Suprapubic skin (tissue), 4 donors: ENCODE data around the gene MAPRE2. TPM values are rescaled to one million over a fixed set of nuclear protein-coding genes. Genes with fewer than 3 reads are reported as not detected.
"Not testable (repeated sequence)": the region's sequence is repeated elsewhere in the genome, so short reads cannot be mapped to it uniquely, and the experiment has no call there.

Experiments
- DNase-seq, 2 donors: peaks; one replicate each; pipeline ENCODE4 v3.0.0-alpha.2; 2019; ENCODE audit warnings: low spot score in 2 of 2
- H3K27ac ChIP-seq: fragments of 200-600 bp; sonication (generic); one replicate; pipeline ENCODE4 v1.5.1; 2019
- H3K27me3 ChIP-seq: fragments of 200-600 bp; sonication (generic); one replicate; pipeline ENCODE4 v1.5.1; 2019
- H3K36me3 ChIP-seq: fragments of 200-600 bp; sonication (generic); one replicate; pipeline ENCODE4 v1.5.1; 2019
- H3K4me1 ChIP-seq: fragments of 200-600 bp; sonication (generic); one replicate; pipeline ENCODE4 v1.5.1; 2019
- H3K4me3 ChIP-seq: fragments of 200-600 bp; sonication (generic); one replicate; pipeline ENCODE4 v1.5.1; 2019; ENCODE audit warnings: mild to moderate bottlenecking
- H3K9me3 ChIP-seq: fragments of 200-600 bp; sonication (generic); one replicate; pipeline ENCODE4 v1.5.1; 2019
- EP300 ChIP-seq: sonication (generic); formaldehyde crosslinking; IDR thresholded peaks from one replicate; pipeline ENCODE4 v1.6.1; 2017; ENCODE audit warnings: antibody characterized with exemption
- POLR2A ChIP-seq, 2 donors: fragments of 450-650 bp; IDR thresholded peaks; one replicate each; pipeline ENCODE4 v1.6.1; 2017; ENCODE audit warnings: antibody characterized with exemption in 2 of 2, mild to moderate bottlenecking in 2 of 2, moderate library complexity in 2 of 2
- POLR2AphosphoS5 ChIP-seq, 3 donors: sonication (generic); formaldehyde crosslinking; IDR thresholded peaks; one replicate each; pipeline ENCODE4 v1.6.1; 2017; ENCODE audit warnings: antibody characterized with exemption in 3 of 3
- WGBS: methylation state at CpG from one replicate; pipeline ENCODE4 v1.1.5; 2018; 5-methylcytosine and 5-hydroxymethylcytosine counted together
- total RNA-seq, 4 donors: library from RNA; depleted of rRNA; stranded (reverse); fragments of >200 nt; gene quantifications; one replicate each; pipeline ENCODE4 v1.1.0, GENCODE V29; 2016
- TF ChIP-seq, protein P1 (sequence below), 2 donors: fragments of 200-600 bp in 1 of 2; fragments of 450-650 bp in 1 of 2; sonication (generic) in 1 of 2; IDR thresholded peaks; one replicate each; pipeline ENCODE4 v1.5.1; 2016 to 2019; ENCODE audit warnings: antibody characterized with exemption in 2 of 2, mild to moderate bottlenecking in 1 of 2, moderate library complexity in 1 of 2

The MAPRE2 gene
- total RNA-seq, 4 donors from 2014 or later, result 29.9 to 51.2 (median 37.2) TPM

- TF ChIP-seq POLR2A (IDR thresholded peaks at IDR 0.05) (no peak), POLR2AphosphoS5 (IDR thresholded peaks at IDR 0.05) (no peak), EP300 (no peak)
- TF ChIP-seq, protein P1, sequence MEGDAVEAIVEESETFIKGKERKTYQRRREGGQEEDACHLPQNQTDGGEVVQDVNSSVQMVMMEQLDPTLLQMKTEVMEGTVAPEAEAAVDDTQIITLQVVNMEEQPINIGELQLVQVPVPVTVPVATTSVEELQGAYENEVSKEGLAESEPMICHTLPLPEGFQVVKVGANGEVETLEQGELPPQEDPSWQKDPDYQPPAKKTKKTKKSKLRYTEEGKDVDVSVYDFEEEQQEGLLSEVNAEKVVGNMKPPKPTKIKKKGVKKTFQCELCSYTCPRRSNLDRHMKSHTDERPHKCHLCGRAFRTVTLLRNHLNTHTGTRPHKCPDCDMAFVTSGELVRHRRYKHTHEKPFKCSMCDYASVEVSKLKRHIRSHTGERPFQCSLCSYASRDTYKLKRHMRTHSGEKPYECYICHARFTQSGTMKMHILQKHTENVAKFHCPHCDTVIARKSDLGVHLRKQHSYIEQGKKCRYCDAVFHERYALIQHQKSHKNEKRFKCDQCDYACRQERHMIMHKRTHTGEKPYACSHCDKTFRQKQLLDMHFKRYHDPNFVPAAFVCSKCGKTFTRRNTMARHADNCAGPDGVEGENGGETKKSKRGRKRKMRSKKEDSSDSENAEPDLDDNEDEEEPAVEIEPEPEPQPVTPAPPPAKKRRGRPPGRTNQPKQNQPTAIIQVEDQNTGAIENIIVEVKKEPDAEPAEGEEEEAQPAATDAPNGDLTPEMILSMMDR (IDR thresholded peaks at IDR 0.05), result no peak
- Histone ChIP-seq H3K4me1 (no peaks in the 10 kb centered on the region), H3K36me3 (no peaks in the 10 kb centered on the region), H3K9me3 (no peaks in the 10 kb centered on the region), H3K27ac (no peak overlapping the region), H3K27me3 (no peaks in the 10 kb centered on the region), H3K4me3 (no peak overlapping the region)
- DNase-seq, result no peak
Measured at GRCh38 chr18:35099911-35100310, 58.7 kb downstream of the MAPRE2 start.

GRCh38 chr18:35104391-35105051, 63.3 kb downstream of the MAPRE2 start:
- no peaks in the 10 kb centered on the region for H3K36me3 ChIP-seq
- TF ChIP-seq EP300 (no peak), POLR2A (IDR thresholded peaks at IDR 0.05) (no peak), POLR2AphosphoS5 (IDR thresholded peaks at IDR 0.05) (no peak)
- TF ChIP-seq, protein P1 (IDR thresholded peaks at IDR 0.05), result no peak
- no peaks in the 10 kb centered on the region for H3K4me1 ChIP-seq
- no peak for DNase-seq
- no peaks in the 10 kb centered on the region for H3K9me3 ChIP-seq
- no peak overlapping the region for H3K4me3 ChIP-seq
- 95% methylated on average over 5 of the region's 5 CpGs for WGBS
- H3K27ac ChIP-seq, result no peak overlapping the region
- no peaks in the 10 kb centered on the region for H3K27me3 ChIP-seq

DNA sequence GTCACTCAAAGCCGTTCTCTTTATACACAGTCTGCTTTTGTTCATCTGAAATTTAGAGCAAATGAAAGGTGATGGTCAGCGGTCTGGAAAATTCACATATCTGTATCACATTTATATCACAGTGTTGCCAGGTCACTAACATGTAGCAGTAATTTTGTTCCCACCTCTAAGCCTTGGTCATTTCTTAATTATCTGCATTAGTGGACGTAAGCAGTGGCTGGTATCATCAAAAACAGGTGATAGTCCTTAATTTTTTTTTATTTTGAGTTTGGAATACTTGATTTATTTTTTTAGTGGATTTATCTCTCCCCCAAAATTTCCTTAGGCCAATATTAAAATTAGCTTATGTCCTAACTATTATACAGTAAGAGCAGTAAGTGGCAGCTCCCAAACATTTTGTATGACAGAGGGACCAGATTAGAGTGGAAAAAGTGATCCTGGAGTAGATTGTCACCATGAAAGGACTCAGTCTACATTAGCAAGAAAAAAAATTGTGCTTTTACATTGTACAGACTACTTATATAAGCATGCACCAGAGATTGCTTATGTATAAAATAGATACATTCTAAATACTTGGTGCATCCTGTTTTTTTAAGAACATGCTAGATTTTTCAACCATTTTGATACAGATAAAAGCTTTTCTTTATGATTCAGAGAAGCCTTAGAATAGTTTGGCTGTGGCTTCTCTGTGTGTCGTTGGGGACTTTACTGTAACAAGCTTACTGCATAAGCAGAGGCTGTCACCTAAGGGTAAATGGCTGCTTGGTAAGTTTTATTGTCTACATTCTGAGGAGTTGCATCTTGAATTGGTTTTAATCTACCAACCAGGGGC, 65.0 kb downstream of the MAPRE2 start:
- no peak for DNase-seq
- TF ChIP-seq POLR2AphosphoS5 (IDR thresholded peaks at IDR 0.05) (no peak), POLR2A (IDR thresholded peaks at IDR 0.05) (no peak), EP300 (no peak)
- TF ChIP-seq, protein P1 (IDR thresholded peaks at IDR 0.05), result no peak
- 73% methylated on average over 4 of the region's 4 CpGs for WGBS
- no peak overlapping the region for H3K4me3 ChIP-seq
- H3K36me3 ChIP-seq, result no peaks in the 10 kb centered on the region
- H3K27ac ChIP-seq, result no peak overlapping the region
- H3K4me1 ChIP-seq, result no peaks in the 10 kb centered on the region
- no peaks in the 10 kb centered on the region for H3K9me3 ChIP-seq
- no peaks in the 10 kb centered on the region for H3K27me3 ChIP-seq

DNA sequence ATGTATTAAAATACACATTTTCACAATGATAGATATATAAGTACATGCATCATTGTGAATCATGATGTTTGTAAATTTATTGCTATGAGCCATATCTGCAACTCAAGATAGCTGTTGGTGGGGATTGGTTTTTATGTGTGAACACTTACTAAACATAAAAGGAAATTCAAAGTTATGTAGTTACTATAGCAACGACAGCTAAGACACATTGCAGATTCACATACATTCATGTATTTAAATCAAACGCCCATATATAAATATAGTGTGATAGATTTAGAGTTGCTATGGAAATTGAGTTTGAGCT, 65.6 kb downstream of the MAPRE2 start:
- H3K27ac ChIP-seq, result no peak overlapping the region
- no peaks in the 10 kb centered on the region for H3K36me3 ChIP-seq
- no peaks in the 10 kb centered on the region for H3K9me3 ChIP-seq
- H3K4me1 ChIP-seq, result no peaks in the 10 kb centered on the region
- no peak for TF ChIP-seq POLR2A (IDR thresholded peaks at IDR 0.05)
- TF ChIP-seq POLR2AphosphoS5 (IDR thresholded peaks at IDR 0.05), result no peak
- TF ChIP-seq EP300, result no peak
- TF ChIP-seq, protein P1 (IDR thresholded peaks at IDR 0.05), result no peak
- WGBS, result 49% methylated on average over 2 of the region's 2 CpGs
- no peak for DNase-seq
- no peak overlapping the region for H3K4me3 ChIP-seq
- no peaks in the 10 kb centered on the region for H3K27me3 ChIP-seq

- H3K4me1 ChIP-seq, result no peaks in the 10 kb centered on the region
- no peak overlapping the region for H3K4me3 ChIP-seq
- TF ChIP-seq, protein P1 (IDR thresholded peaks at IDR 0.05), result no peak
- TF ChIP-seq POLR2A (IDR thresholded peaks at IDR 0.05) (no peak), POLR2AphosphoS5 (IDR thresholded peaks at IDR 0.05) (no peak), EP300 (no peak)
- H3K27me3 ChIP-seq, result no peaks in the 10 kb centered on the region
- DNase-seq, result no peak
- no peaks in the 10 kb centered on the region for H3K9me3 ChIP-seq
- H3K27ac ChIP-seq, result no peak overlapping the region
- H3K36me3 ChIP-seq, result no peaks in the 10 kb centered on the region
Measured at GRCh38 chr18:35107216-35107615, 66.0 kb downstream of the MAPRE2 start.

DNA sequence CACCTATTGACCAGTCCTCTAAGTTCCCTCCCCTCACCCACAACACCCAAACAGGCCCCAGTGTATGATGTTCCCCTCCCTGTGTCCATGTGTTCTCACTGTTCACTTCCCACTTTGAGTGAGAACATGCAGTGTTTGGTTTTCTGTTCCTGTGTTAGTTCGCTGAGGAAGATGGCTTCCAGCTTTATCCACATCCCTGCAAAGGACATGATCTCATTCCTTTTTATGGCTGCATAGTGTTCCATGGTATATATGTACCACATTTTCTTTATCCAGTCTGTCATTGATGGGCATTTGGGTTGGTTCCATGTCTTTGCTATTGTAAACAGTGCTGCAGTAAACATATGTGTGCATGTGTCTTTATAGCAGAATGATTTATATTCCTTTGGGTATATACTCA, 66.9 kb downstream of the MAPRE2 start:
- H3K27me3 ChIP-seq, DNase-seq, H3K36me3 ChIP-seq, H3K4me1 ChIP-seq, H3K4me3 ChIP-seq, H3K27ac ChIP-seq, H3K9me3 ChIP-seq: not testable (repeated sequence)
- 100% methylated on average over 1 of the region's 1 CpG for WGBS
